HG03342 (cell line): ENCODE results near the gene OR4C6.
A peak's percentile ranks its signal among the peaks of the same experiment; 100 is the strongest.

ENCODE experiments used
- ATAC-seq: cut with Tn5 transposase; IDR thresholded peaks from one replicate; pipeline ENCODE4 v1.9.1; 2021; ENCODE audit warnings: mild to moderate bottlenecking, moderate library complexity; ENCODE audit not compliant: unreplicated experiment

OR4C6 gene

GRCh38 chr11:55661901-55662300 is at the start of gene OR4C6:
TSS of gene OR4C6 (plus strand) at chr11:55662201. CDS start at chr11:55665167, 2,966 bp downstream.
- ATAC-seq: no peak

DNA sequence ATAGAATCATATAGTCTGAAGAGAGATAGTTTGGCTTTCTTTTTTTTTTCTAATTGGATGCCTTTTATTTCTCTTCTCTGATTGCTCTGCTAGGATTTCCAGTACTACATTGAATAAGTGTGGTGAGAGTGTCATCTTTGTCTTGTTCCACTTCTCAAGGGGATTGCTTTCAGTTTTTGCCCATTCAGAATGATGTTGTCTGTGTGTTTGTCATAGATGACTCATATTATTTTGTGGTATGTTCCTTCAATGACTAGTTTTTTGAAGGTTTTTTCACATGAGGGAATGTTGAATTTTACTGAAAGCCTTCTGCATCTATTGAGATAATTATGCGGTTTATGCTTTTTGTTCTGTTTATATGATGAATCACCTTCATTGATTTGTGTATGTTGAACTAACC is 37.5 kb upstream of the OR4C6 start:
- no peak for ATAC-seq

DNA sequence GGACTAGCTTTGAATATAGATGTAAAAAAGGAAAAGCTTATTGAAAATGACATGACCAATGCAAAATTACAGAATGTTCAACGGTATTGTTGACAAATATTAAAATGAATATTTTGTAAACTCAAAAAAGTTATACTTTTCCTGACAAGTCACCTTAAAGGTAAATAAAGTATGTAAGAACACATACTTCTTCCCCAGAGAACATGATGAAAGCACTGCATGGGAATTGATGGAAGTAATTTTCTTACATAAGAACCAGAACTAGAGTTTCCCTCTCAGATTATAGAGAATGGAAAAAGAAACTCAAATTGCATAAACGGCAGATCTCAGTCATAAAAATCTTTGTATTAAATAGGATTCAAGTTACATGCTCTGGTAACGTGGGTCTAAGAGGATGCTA is 27.2 kb upstream of the OR4C6 start, which contains the start of gene OR4P4:
Gene OR4P4, plus strand, starts transcription at position 301 of the 400 bp plus-strand sequence.
- no peak for ATAC-seq

DNA sequence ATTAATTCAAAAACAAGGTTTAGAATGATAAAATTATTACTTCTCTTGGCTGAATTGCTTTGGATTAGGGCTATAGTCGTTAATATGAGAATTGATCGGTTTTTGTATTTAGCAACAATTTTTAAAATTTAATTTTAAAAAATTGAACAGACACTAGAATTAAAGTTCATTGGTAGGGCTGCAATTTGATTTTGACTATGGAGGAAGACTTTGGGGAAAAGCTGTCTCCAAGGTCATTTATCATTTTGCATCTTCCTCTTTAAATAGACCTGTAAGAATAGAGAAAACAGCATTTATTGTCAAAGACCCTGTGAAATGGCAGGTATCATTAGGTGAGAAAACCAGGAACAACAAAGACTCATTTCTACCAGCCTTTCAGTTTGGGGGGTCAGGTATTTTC is 14.0 kb upstream of the OR4C6 start, which contains the start of gene OR4S2:
Gene OR4S2, plus strand, starts transcription at position 301 of the 400 bp plus-strand sequence. CDS start 2,577 bp downstream, outside the sequence.
- ATAC-seq: no peak

- ATAC-seq: no peak
Observed at GRCh38 chr11:55652560-55652959, 9.4 kb upstream of the OR4C6 start.

GRCh38 chr11:55655096-55655495 is 6.9 kb upstream of the OR4C6 start:
- ATAC-seq: no peak

- peak; percentile 96 for ATAC-seq
Observed at GRCh38 chr11:55658031-55658573, 3.9 kb upstream of the OR4C6 start.

DNA sequence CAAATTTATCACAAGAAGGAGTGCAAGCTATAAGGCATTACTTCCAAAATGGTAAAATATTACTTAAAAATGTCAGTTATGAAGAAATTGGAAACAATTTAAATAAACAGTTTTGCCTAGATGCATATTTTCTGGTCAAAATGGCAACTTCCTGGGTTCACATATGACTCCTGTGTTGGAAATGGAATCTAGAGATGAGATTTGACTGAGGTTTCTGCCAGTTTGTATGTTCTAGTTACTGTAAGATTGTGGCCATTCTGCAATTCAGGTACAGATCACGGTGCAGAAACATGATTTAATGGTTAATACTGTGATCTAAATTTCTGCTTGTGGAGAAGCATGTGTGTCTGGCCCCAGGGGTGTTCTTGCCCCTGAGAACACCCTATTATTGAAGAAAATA is 3.4 kb upstream of the OR4C6 start:
- ATAC-seq: peak; percentile 36

- no peak for ATAC-seq
Observed at GRCh38 chr11:55669376-55669775, 7.4 kb downstream of the OR4C6 start.

GRCh38 chr11:55673860-55674259 is 11.9 kb downstream of the OR4C6 start:
- ATAC-seq: no peak

- no peak for ATAC-seq
Observed at GRCh38 chr11:55697817-55698216, 35.8 kb downstream of the OR4C6 start.

DNA sequence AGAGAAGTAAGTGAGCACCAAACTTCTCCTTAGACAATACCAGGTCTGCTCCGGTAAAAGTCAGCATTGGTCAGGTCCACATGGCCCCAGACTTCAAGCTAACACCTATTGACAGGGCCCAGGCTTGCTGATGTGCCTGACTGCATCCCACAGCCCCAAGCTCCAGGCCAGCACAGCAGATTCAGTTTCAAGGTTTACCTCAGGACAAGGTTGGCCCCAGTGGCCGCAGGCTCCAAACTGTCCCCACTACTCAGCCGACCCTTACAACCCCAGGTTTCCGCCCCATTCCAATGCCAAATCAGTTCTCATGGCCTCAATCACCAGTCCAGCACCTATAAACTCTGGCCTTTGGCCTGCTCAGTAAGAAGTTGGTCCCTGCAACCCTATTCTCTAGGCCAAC is 39.4 kb downstream of the OR4C6 start:
- ATAC-seq: no peak

DNA sequence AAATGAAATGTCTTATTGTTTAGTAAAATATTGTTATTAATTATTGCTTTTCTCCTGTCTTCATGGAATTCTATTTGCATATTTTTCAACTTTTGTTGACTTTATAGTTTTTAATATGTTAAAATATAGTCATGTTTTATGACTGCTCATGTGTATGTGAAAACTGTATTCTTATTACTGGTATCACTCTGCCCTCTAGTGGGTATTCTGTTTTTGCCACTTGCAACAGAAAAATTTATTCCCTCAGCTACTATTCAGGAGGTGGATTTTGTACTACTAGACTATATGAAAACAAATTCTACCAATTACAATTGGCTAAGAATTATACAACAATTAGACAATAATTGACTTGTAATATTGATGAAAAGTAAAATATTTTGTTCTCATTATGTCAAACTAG is 45.0 kb downstream of the OR4C6 start:
- peak; percentile 53 for ATAC-seq

DNA sequence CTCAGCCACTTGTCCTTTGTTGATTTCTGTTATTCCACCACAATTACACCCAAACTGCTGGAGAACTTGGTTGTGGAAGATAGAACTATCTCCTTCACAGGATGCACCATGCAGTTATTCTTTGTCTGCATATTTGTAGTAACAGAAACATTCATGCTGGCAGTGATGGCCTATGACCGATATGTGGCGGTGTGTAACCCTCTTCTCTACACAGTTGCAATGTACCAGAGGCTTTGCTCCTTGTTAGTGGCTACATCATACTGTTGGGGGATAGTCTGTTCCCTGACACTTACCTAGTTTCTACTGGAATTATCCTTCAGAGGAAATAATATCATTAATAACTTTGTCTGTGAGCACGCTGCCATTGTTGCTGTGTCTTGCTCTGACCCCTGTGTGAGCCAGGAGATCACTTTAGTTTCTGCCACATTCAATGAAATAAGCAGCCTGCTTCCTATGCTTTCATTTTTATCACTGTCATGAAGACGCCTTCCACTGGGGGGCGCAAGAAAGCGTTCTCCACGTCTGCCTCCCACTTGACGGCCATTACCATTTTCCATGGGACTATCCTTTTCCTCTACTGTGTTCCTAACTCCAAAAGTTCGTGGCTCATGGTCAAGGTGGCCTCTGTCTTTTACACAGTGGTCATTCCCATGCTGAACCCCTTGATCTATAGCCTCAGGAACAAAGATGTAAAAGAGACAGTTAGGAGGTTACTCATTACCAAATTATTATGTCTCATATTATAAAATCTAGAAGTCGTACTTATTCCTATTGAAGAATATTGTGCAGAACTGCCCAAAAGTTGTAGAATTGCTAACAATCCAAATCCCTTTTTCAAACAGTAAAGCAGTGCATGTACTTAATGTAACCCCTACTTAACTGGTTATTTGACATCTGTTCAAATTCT is 53.2 kb downstream of the OR4C6 start:
- ATAC-seq: no peak
